CD14-positive monocyte (primary cell): ENCODE data around the gene KCNT2. TPM values are rescaled to one million over a fixed set of nuclear protein-coding genes. Genes with fewer than 3 reads are reported as not detected.

Experiments
- DNase-seq, 3 donors: peaks; one replicate each; pipeline ENCODE4 v3.0.0-alpha.2; 2011 to 2022
- H2AFZ ChIP-seq: 2 replicates; pipeline ENCODE4 v1.6.0; 2012; ENCODE audit warnings: mild to moderate bottlenecking, low read depth, low read length, inconsistent platforms; ENCODE audit not compliant: insufficient read depth, poor library complexity, severe bottlenecking
- H3K27ac ChIP-seq, 2 donors: 1 replicate in 1 of 2; 2 replicates in 1 of 2; pipeline ENCODE4 v1.5.1; 2012 to 2013; ENCODE audit warnings: low read length in 2 of 2, control low read depth in 1 of 2, inconsistent platforms in 1 of 2, low read depth in 1 of 2, mild to moderate bottlenecking in 1 of 2
- H3K27me3 ChIP-seq, 2 donors: one replicate each; pipeline versions ENCODE4 v1.6.0 to v1.6.1; 2011 to 2013; ENCODE audit warnings: low read length in 2 of 2; ENCODE audit not compliant: control insufficient read depth in 2 of 2, insufficient read depth in 2 of 2
- H3K36me3 ChIP-seq, 2 donors: replicated peaks in 1 of 2; 1 replicate in 1 of 2; 2 replicates in 1 of 2; pipeline versions ENCODE4 v1.5.1 to v1.6.1; 2012 to 2013; ENCODE audit warnings: low read length in 2 of 2, control low read depth in 1 of 2, inconsistent platforms in 1 of 2, mild to moderate bottlenecking in 1 of 2; ENCODE audit not compliant: insufficient read depth in 2 of 2, control insufficient read depth in 1 of 2
- H3K4me1 ChIP-seq, 2 donors: 1 replicate in 1 of 2; 2 replicates in 1 of 2; pipeline versions ENCODE4 v1.5.1 to v1.6.1; 2012 to 2013; ENCODE audit warnings: low read length in 2 of 2, control low read depth in 1 of 2, inconsistent platforms in 1 of 2, mild to moderate bottlenecking in 1 of 2, moderate library complexity in 1 of 2; ENCODE audit not compliant: insufficient read depth in 2 of 2, control insufficient read depth in 1 of 2
- H3K4me2 ChIP-seq: replicated peaks from 2 replicates; pipeline ENCODE3; 2012; ENCODE audit warnings: low read length, moderate library complexity, mild to moderate bottlenecking; ENCODE audit not compliant: poor library complexity, severe bottlenecking; ENCODE audit errors: extremely low read depth
- H3K4me3 ChIP-seq, 3 experiments: fragments of 200-600 bp in 1 of 3; sonication (generic) in 1 of 3; replicated peaks in 1 of 3; 1 replicate in 2 of 3; 2 replicates in 1 of 3; pipeline ENCODE4 v1.5.1; 2011 to 2013; ENCODE audit warnings: low read length in 3 of 3, mild to moderate bottlenecking in 3 of 3, control low read depth in 2 of 3, low read depth in 2 of 3, inconsistent platforms in 1 of 3, moderate library complexity in 1 of 3
- H3K79me2 ChIP-seq: 2 replicates; pipeline ENCODE4 v1.6.0; 2012; ENCODE audit warnings: mild to moderate bottlenecking, control low read depth, inconsistent platforms, low read length, moderate library complexity; ENCODE audit not compliant: insufficient read depth
- H3K9ac ChIP-seq: 2 replicates; pipeline ENCODE4 v1.6.0; 2017; ENCODE audit warnings: low read length, mild to moderate bottlenecking; ENCODE audit not compliant: insufficient read depth, poor library complexity, severe bottlenecking
- H3K9me3 ChIP-seq, 2 donors: replicated peaks in 1 of 2; 1 replicate in 1 of 2; 2 replicates in 1 of 2; pipeline versions ENCODE4 v1.5.1 to v1.6.1; 2012 to 2013; ENCODE audit warnings: low read length in 2 of 2, control low read depth in 1 of 2; ENCODE audit not compliant: control insufficient read depth in 1 of 2, insufficient read depth in 1 of 2
- H4K20me1 ChIP-seq: 2 replicates; pipeline ENCODE4 v1.6.0; 2012; ENCODE audit warnings: mild to moderate bottlenecking, low read length, control low read depth, moderate library complexity; ENCODE audit not compliant: insufficient read depth
- H3K27ac Mint-ChIP-seq, 7 donors: one replicate each; pipeline ENCODE4 v1.8.0; 2020; ENCODE audit warnings: mild to moderate bottlenecking in 7 of 7, mixed read lengths in 7 of 7, moderate library complexity in 6 of 7, inconsistent platforms in 2 of 7
- H3K27me3 Mint-ChIP-seq, 3 donors: one replicate each; pipeline ENCODE4 v1.8.0; 2021 to 2022; ENCODE audit warnings: low read depth in 3 of 3, mild to moderate bottlenecking in 3 of 3, mixed read lengths in 3 of 3, moderate library complexity in 3 of 3, inconsistent platforms in 1 of 3
- H3K36me3 Mint-ChIP-seq, 2 donors: one replicate each; pipeline ENCODE4 v1.8.0; 2020; ENCODE audit warnings: mixed read lengths in 2 of 2, inconsistent platforms in 1 of 2, mild to moderate bottlenecking in 1 of 2
- H3K4me1 Mint-ChIP-seq: one replicate; pipeline ENCODE4 v1.8.0; 2020; ENCODE audit warnings: mild to moderate bottlenecking, mixed read lengths
- H3K4me3 Mint-ChIP-seq, 2 donors: one replicate each; pipeline ENCODE4 v1.8.0; 2020; ENCODE audit warnings: mild to moderate bottlenecking in 2 of 2, mixed read lengths in 2 of 2, moderate library complexity in 1 of 2
- H3K9me3 Mint-ChIP-seq, 7 donors: one replicate each; pipeline ENCODE4 v1.8.0; 2020 to 2022; ENCODE audit warnings: mixed read lengths in 7 of 7, mild to moderate bottlenecking in 6 of 7, moderate library complexity in 6 of 7, inconsistent platforms in 2 of 7
- CTCF ChIP-seq: fragments of 200-600 bp; IDR thresholded peaks from one replicate; pipeline ENCODE4 v1.8.0; 2022; ENCODE audit warnings: antibody characterized with exemption, mild to moderate bottlenecking
- WGBS: methylation state at CpG from one replicate; pipeline ENCODE4 v1.1.5; 2013; ENCODE audit warnings: missing lambda C conversion rate; ENCODE audit not compliant: insufficient coverage; 5-methylcytosine and 5-hydroxymethylcytosine counted together
- intact Hi-C, 2 donors: fragments of 100-400 bp; cut with micrococcal nuclease; formaldehyde crosslinking; loops; one replicate each; pipeline versions ENCODE4 v1.15.0 to v1.15.1; 2023
- polyA plus RNA-seq, 3 donors: library from polyadenylated mRNA; depleted of rRNA in 1 of 3; unstranded in 2 of 3; stranded (reverse) in 1 of 3; fragments of 300-500 nt in 2 of 3; fragments of >200 nt in 1 of 3; fragmentation: Illumina TruSeq in 2 of 3; gene quantifications; 1 replicate in 2 of 3; 2 replicates in 1 of 3; pipeline ENCODE4 v1.2.3, GENCODE V29; 2012 to 2021

Gene KCNT2
- polyA plus RNA-seq, 3 donors: not detected

- no peak overlapping the region for H3K27ac ChIP-seq
- no peak overlapping the region for H3K27ac Mint-ChIP-seq
- no CpG with 5 or more reads among the region's 2 CpGs for WGBS
Measured at GRCh38 chr1:196638466-196638865, 30.2 kb upstream of the KCNT2 start.

GRCh38 chr1:196637606-196638005 is 29.4 kb upstream of the KCNT2 start:
- H3K4me3 Mint-ChIP-seq: no peak overlapping the region
- H3K9me3 ChIP-seq: no peaks in the 10 kb centered on the region
- H3K9me3 Mint-ChIP-seq: peaks cover 0 to 8% (median 4%) of the 10 kb centered on the region in 7 donors
- H3K4me1 Mint-ChIP-seq: no peaks in the 10 kb centered on the region
- no peaks in the 10 kb centered on the region for H3K79me2 ChIP-seq
- intact Hi-C loops: no loop called here
- no peak overlapping the region for H3K27ac ChIP-seq
- no peaks in the 10 kb centered on the region for H3K36me3 Mint-ChIP-seq
- H3K4me1 ChIP-seq: no peaks in the 10 kb centered on the region
- H3K27ac Mint-ChIP-seq: no peak overlapping the region
- no peak overlapping the region for H3K9ac ChIP-seq
- 100% methylated on average over 3 of the region's 6 CpGs for WGBS
- peaks cover 0 to 1% (median 0%) of the 10 kb centered on the region in 3 donors for H3K27me3 Mint-ChIP-seq
- no peak overlapping the region for H2AFZ ChIP-seq
- no peaks in the 10 kb centered on the region for H3K36me3 ChIP-seq
- H3K4me2 ChIP-seq: no peak overlapping the region
- no peak for TF ChIP-seq CTCF
- no peak for DNase-seq
- H3K27me3 ChIP-seq: no peaks in the 10 kb centered on the region
- H4K20me1 ChIP-seq: no peaks in the 10 kb centered on the region
- H3K4me3 ChIP-seq: no peak overlapping the region

More at GRCh38 chr1:196638466-196638865, 30.2 kb upstream of the KCNT2 start:
- H4K20me1 ChIP-seq: no peaks in the 10 kb centered on the region
- DNase-seq: no peak
- H3K27me3 Mint-ChIP-seq: peaks cover 0 to 3% (median 0%) of the 10 kb centered on the region in 3 donors
- no peak overlapping the region for H3K4me3 Mint-ChIP-seq
- H3K9me3 Mint-ChIP-seq: peaks cover 0 to 8% (median 5%) of the 10 kb centered on the region in 7 donors
- no peaks in the 10 kb centered on the region for H3K9me3 ChIP-seq
- H3K4me3 ChIP-seq: no peak overlapping the region
- no peaks in the 10 kb centered on the region for H3K36me3 Mint-ChIP-seq
- H2AFZ ChIP-seq: no peak overlapping the region
- no peaks in the 10 kb centered on the region for H3K4me1 ChIP-seq
- no peaks in the 10 kb centered on the region for H3K79me2 ChIP-seq
- no peak overlapping the region for H3K9ac ChIP-seq
- no peaks in the 10 kb centered on the region for H3K4me1 Mint-ChIP-seq
- H3K4me2 ChIP-seq: no peak overlapping the region
- TF ChIP-seq CTCF: no peak
- no peaks in the 10 kb centered on the region for H3K27me3 ChIP-seq
- no peaks in the 10 kb centered on the region for H3K36me3 ChIP-seq
- intact Hi-C loops: no loop called here
